HL-60 (cell line): ENCODE measurements around the gene CLUH. TPM values are rescaled to one million over a fixed set of nuclear protein-coding genes. Genes with fewer than 3 reads are reported as not detected.

Experiments used
- DNase-seq, 2 experiments: peaks; one replicate each; pipeline ENCODE4 v3.0.0-alpha.2; 2010 to 2020; ENCODE audit warnings: low read depth in 1 of 2, low spot score in 1 of 2
- H3K27ac ChIP-seq: fragments of 250-450 bp; sonication (Bioruptor Pico); replicated peaks from 2 replicates; pipeline ENCODE4 v1.5.1; 2020; ENCODE audit warnings: mild to moderate bottlenecking, moderate library complexity
- H3K27me3 ChIP-seq: fragments of 250-450 bp; sonication (Bioruptor Pico); 2 replicates; pipeline ENCODE4 v1.5.1; 2021; ENCODE audit warnings: mild to moderate bottlenecking, moderate library complexity; ENCODE audit not compliant: insufficient read depth, poor library complexity, severe bottlenecking
- H3K4me3 ChIP-seq: replicated peaks from 2 replicates; pipeline ENCODE4 v1.5.1; 2011; ENCODE audit warnings: mild to moderate bottlenecking, control low read depth, low read length; ENCODE audit not compliant: insufficient read depth
- GABPA ChIP-seq: IDR thresholded peaks from 2 replicates; pipeline ENCODE4 v1.6.1; 2012; ENCODE audit warnings: low read depth
- POLR2AphosphoS5 ChIP-seq: IDR thresholded peaks from 2 replicates; pipeline ENCODE4 v1.6.1; 2012; ENCODE audit warnings: low read depth
- SPI1 ChIP-seq: IDR thresholded peaks from 2 replicates; pipeline ENCODE4 v1.6.1; 2012; ENCODE audit warnings: low read depth, mild to moderate bottlenecking, borderline replicate concordance
- microRNA-seq: library from miRNA; unstranded; fragments of <30 nt; microRNA quantifications from one replicate; pipeline ENCODE4, GENCODE V29; 2018
- TF ChIP-seq, protein P1 (sequence below): IDR thresholded peaks from one replicate; pipeline ENCODE4 v1.5.1; 2011; ENCODE audit warnings: low read length, control low read depth, inconsistent platforms; ENCODE audit not compliant: insufficient read depth
- TF ChIP-seq, protein P2 (sequence below): IDR thresholded peaks from 2 replicates; pipeline ENCODE4 v1.6.1; 2012; ENCODE audit warnings: low read depth; ENCODE audit not compliant: insufficient replicate concordance

CLUH gene

DNA sequence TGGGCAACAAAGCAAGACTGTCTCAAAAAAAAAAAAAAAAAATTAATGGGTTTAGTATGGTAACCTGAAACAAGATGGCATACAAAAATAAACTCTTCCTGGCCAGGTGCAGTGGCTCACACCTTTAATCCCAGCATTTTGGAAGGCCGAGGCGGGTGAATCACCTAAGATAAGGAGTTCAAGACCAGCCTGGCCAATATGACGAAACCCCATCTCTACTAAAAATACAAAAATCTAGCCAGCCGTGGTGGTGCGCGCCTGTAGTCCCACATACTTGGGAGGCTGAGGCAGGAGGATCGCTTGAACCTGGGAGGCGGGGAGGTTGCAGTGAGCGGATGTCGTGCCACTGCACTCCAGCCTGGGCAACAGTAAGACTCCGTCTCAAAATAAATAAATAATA is 62.4 kb downstream of the CLUH start:
- H3K27ac ChIP-seq, result no peak overlapping the region
- no peak for DNase-seq
- no peaks in the 10 kb centered on the region for H3K27me3 ChIP-seq
- no peak overlapping the region for H3K4me3 ChIP-seq
- TF ChIP-seq POLR2AphosphoS5, result no peak
- no peak for TF ChIP-seq GABPA
- TF ChIP-seq, protein P1, sequence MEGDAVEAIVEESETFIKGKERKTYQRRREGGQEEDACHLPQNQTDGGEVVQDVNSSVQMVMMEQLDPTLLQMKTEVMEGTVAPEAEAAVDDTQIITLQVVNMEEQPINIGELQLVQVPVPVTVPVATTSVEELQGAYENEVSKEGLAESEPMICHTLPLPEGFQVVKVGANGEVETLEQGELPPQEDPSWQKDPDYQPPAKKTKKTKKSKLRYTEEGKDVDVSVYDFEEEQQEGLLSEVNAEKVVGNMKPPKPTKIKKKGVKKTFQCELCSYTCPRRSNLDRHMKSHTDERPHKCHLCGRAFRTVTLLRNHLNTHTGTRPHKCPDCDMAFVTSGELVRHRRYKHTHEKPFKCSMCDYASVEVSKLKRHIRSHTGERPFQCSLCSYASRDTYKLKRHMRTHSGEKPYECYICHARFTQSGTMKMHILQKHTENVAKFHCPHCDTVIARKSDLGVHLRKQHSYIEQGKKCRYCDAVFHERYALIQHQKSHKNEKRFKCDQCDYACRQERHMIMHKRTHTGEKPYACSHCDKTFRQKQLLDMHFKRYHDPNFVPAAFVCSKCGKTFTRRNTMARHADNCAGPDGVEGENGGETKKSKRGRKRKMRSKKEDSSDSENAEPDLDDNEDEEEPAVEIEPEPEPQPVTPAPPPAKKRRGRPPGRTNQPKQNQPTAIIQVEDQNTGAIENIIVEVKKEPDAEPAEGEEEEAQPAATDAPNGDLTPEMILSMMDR, result no peak
- TF ChIP-seq SPI1, result no peak

DNA sequence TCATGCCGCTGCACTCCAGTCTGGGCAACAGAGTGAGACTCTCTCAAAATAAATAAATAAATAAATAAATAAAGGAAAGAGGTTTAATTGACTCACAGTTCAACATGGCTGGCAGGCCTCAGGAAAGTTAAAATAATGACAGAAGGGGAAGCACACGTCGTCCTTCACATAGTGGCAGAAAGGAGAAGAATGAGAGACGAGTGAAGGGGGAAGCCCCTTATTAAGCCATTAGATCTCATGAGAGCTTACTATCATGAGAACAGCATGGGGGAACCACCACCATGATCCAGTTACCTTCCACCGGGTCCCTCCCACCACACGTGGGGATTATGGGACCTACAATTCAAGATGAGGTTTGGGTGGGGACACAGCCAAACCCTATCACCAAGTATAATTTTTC is 63.6 kb downstream of the CLUH start:
- Histone ChIP-seq H3K4me3 (no peak overlapping the region), H3K27me3 (no peaks in the 10 kb centered on the region), H3K27ac (no peak overlapping the region)
- DNase-seq, result no peak
- TF ChIP-seq POLR2AphosphoS5, result no peak
- TF ChIP-seq, protein P2, sequence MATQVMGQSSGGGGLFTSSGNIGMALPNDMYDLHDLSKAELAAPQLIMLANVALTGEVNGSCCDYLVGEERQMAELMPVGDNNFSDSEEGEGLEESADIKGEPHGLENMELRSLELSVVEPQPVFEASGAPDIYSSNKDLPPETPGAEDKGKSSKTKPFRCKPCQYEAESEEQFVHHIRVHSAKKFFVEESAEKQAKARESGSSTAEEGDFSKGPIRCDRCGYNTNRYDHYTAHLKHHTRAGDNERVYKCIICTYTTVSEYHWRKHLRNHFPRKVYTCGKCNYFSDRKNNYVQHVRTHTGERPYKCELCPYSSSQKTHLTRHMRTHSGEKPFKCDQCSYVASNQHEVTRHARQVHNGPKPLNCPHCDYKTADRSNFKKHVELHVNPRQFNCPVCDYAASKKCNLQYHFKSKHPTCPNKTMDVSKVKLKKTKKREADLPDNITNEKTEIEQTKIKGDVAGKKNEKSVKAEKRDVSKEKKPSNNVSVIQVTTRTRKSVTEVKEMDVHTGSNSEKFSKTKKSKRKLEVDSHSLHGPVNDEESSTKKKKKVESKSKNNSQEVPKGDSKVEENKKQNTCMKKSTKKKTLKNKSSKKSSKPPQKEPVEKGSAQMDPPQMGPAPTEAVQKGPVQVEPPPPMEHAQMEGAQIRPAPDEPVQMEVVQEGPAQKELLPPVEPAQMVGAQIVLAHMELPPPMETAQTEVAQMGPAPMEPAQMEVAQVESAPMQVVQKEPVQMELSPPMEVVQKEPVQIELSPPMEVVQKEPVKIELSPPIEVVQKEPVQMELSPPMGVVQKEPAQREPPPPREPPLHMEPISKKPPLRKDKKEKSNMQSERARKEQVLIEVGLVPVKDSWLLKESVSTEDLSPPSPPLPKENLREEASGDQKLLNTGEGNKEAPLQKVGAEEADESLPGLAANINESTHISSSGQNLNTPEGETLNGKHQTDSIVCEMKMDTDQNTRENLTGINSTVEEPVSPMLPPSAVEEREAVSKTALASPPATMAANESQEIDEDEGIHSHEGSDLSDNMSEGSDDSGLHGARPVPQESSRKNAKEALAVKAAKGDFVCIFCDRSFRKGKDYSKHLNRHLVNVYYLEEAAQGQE, result no peak
- TF ChIP-seq GABPA, result no peak
- TF ChIP-seq SPI1, result no peak
- TF ChIP-seq, protein P1, result no peak

DNA sequence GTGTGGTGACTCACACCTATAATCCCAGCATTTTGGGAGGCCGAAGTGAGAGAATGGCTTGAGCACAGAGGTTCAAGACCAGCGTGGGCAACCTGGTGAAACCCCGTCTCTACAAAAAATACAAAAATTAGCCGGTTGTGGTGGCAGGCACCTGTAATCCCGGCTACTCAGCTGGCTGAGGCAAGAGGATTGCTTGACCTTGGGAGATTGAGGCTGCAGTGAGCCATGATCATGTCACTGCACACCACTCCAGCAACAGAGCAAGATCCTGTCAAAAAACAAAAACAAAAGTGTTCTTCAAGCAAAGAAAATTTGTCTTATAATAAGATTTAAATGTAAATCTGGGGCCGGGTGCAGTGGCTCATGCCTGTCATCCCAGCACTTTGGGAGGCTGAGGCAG is 66.6 kb downstream of the CLUH start:
- no peak for TF ChIP-seq GABPA
- no peak for TF ChIP-seq POLR2AphosphoS5
- TF ChIP-seq, protein P2, result no peak
- TF ChIP-seq, protein P1, result no peak
- Histone ChIP-seq H3K4me3 (no peak overlapping the region), H3K27me3 (no peaks in the 10 kb centered on the region), H3K27ac (no peak overlapping the region)
- no peak for DNase-seq

Small RNAs within 50 kb of the gene (microRNA-seq; reads per million reads assigned to microRNA genes)
- gene MIR1253 (not detected), gene MIR6776 (not detected)
